Keratinocyte (primary cell): ENCODE data around the gene PPM1D. TPM values are rescaled to one million over a fixed set of nuclear protein-coding genes. Genes with fewer than 3 reads are reported as not detected.

Source experiments
- DNase-seq: peaks from one replicate; pipeline ENCODE4 v3.0.0-alpha.2; 2011; ENCODE audit warnings: low read depth, missing footprints, low spot score
- FAIRE-seq: peaks from 2 replicates; lab custom pipeline; 2011; peaks lifted over from hg19 to GRCh38; lab: Jason Lieb, UNC
- H2AFZ ChIP-seq: 2 replicates; pipeline ENCODE4 v1.6.0; 2012; ENCODE audit warnings: low read length, control low read depth, inconsistent platforms; ENCODE audit not compliant: control insufficient read depth
- H3K27ac ChIP-seq: 2 replicates; pipeline ENCODE4 v1.5.1; 2011; ENCODE audit warnings: low read length; ENCODE audit not compliant: control insufficient read depth, insufficient read depth
- H3K27me3 ChIP-seq: 3 replicates; pipeline ENCODE4 v1.6.0; 2011; ENCODE audit warnings: low read length; ENCODE audit not compliant: control insufficient read depth, insufficient read depth; ENCODE audit errors: extremely low read depth
- H3K36me3 ChIP-seq, 2 experiments: 2 replicates in 1 of 2; 3 replicates in 1 of 2; pipeline ENCODE4 v1.5.1; 2011; ENCODE audit warnings: low read length in 2 of 2, mild to moderate bottlenecking in 1 of 2; ENCODE audit not compliant: control insufficient read depth in 2 of 2, insufficient read depth in 2 of 2; ENCODE audit errors: extremely low read depth in 1 of 2
- H3K4me1 ChIP-seq: 3 replicates; pipeline ENCODE4 v1.5.1; 2011; ENCODE audit warnings: low read length; ENCODE audit not compliant: control insufficient read depth, insufficient read depth; ENCODE audit errors: extremely low read depth
- H3K4me2 ChIP-seq: 3 replicates; pipeline ENCODE4 v1.6.0; 2011; ENCODE audit warnings: low read depth, low read length; ENCODE audit not compliant: control insufficient read depth, insufficient read depth; ENCODE audit errors: extremely low read depth
- H3K4me3 ChIP-seq, 3 experiments: fragments of 200-600 bp in 1 of 3; sonication (generic) in 1 of 3; 2 replicates in 2 of 3; 3 replicates in 1 of 3; pipeline ENCODE4 v1.5.1; 2011 to 2016; ENCODE audit warnings: low read length in 3 of 3, mild to moderate bottlenecking in 3 of 3, control low read depth in 2 of 3, inconsistent platforms in 1 of 3, low read depth in 1 of 3, mixed read lengths in 1 of 3, mixed run types in 1 of 3, moderate library complexity in 1 of 3; ENCODE audit not compliant: control insufficient read depth in 2 of 3, insufficient read depth in 2 of 3; ENCODE audit errors: extremely low read depth in 1 of 3
- H3K79me2 ChIP-seq: 2 replicates; pipeline ENCODE4 v1.6.0; 2012; ENCODE audit warnings: low read length; ENCODE audit not compliant: control insufficient read depth, insufficient read depth
- H3K9ac ChIP-seq: 3 replicates; pipeline ENCODE4 v1.6.0; 2011; ENCODE audit warnings: low read length; ENCODE audit not compliant: control insufficient read depth, insufficient read depth; ENCODE audit errors: extremely low read depth
- H3K9me1 ChIP-seq: 3 replicates; pipeline ENCODE4 v1.6.0; 2011; ENCODE audit warnings: low read length; ENCODE audit not compliant: control insufficient read depth, insufficient read depth; ENCODE audit errors: extremely low read depth
- H3K9me3 ChIP-seq: 2 replicates; pipeline ENCODE4 v1.5.1; 2012; ENCODE audit warnings: low read depth, low read length; ENCODE audit not compliant: control insufficient read depth
- H4K20me1 ChIP-seq: 3 replicates; pipeline ENCODE4 v1.6.0; 2011; ENCODE audit warnings: low read length; ENCODE audit not compliant: control insufficient read depth, insufficient read depth; ENCODE audit errors: extremely low read depth
- EZH2 ChIP-seq: IDR thresholded peaks from one replicate; pipeline ENCODE4 v1.6.1; 2012; ENCODE audit warnings: inconsistent platforms, mild to moderate bottlenecking, low read length, moderate library complexity
- dilution Hi-C: fragments of 300-500 bp; cut with MboI; formaldehyde crosslinking; loops from one replicate; pipeline ENCODE4 v1.7.0; 2020; ENCODE audit warnings: low sequenced_read_pairs; ENCODE audit not compliant: extremely low pct_ligation_motif_present
- polyA plus RNA-seq, 5 experiments: library from polyadenylated mRNA; depleted of rRNA in 3 of 5; stranded (reverse) in 3 of 5; stranded (forward) in 1 of 5; unstranded in 1 of 5; fragments of >200 nt; gene quantifications; 1 replicate in 1 of 5; 2 replicates in 3 of 5; 3 replicates in 1 of 5; pipeline versions ENCODE4 v1.2.1 to v1.2.3, GENCODE V29; 2011 to 2012; ENCODE audit warnings: missing spikeins in 2 of 5, low read depth in 1 of 5, low replicate concordance in 1 of 5
- TF ChIP-seq, protein P1 (sequence below), 3 experiments: IDR thresholded peaks in 1 of 3; conservative IDR thresholded peaks in 1 of 3; optimal IDR thresholded peaks in 1 of 3; 2 replicates in 2 of 3; 3 replicates in 1 of 3; pipeline versions ENCODE3 to v1.5.1; 2011; ENCODE audit warnings: low read length in 3 of 3, mild to moderate bottlenecking in 3 of 3, moderate library complexity in 2 of 3, control low read depth in 1 of 3, inconsistent platforms in 1 of 3; ENCODE audit not compliant: insufficient read depth in 2 of 3; ENCODE audit errors: extremely low read depth in 1 of 3

Gene PPM1D
- polyA plus RNA-seq, 1 donor (not counting 4 experiments of a cell fraction or from before 2014, with no cell fraction given), result 2.9 TPM

DNA sequence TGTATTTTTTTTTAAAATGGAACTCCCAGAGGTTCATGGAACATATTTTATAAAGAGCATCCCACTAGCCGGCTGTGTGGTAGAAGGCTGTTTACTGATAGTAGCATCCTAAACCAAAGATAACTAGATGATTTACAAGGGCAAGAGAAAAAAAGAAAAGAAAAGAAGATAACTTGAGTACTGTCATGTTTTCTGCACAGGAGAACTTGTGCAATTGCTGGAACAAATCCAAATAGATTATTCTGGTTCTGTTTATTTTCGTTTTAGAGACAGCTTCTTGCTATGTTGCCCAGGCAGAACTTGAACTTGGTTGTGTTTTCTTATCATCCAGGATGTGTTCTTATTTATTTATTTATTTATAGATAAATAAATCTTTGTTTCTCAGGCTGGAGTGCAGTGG lies 20.9 kb upstream of the PPM1D start:
- FAIRE-seq, result no peak
- no peak for TF ChIP-seq EZH2
- TF ChIP-seq, protein P1, sequence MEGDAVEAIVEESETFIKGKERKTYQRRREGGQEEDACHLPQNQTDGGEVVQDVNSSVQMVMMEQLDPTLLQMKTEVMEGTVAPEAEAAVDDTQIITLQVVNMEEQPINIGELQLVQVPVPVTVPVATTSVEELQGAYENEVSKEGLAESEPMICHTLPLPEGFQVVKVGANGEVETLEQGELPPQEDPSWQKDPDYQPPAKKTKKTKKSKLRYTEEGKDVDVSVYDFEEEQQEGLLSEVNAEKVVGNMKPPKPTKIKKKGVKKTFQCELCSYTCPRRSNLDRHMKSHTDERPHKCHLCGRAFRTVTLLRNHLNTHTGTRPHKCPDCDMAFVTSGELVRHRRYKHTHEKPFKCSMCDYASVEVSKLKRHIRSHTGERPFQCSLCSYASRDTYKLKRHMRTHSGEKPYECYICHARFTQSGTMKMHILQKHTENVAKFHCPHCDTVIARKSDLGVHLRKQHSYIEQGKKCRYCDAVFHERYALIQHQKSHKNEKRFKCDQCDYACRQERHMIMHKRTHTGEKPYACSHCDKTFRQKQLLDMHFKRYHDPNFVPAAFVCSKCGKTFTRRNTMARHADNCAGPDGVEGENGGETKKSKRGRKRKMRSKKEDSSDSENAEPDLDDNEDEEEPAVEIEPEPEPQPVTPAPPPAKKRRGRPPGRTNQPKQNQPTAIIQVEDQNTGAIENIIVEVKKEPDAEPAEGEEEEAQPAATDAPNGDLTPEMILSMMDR (optimal IDR thresholded peaks at IDR 0.05 in 1 of 3, IDR thresholded peaks at IDR 0.05 in 1 of 3, conservative IDR thresholded peaks at IDR 0.05 in 1 of 3; ENCODE audit: extremely low read depth in 1 of 3, insufficient read depth in 2 of 3, low read length in 3 of 3), result no peak
- dilution Hi-C loops, result no loop called here

DNA sequence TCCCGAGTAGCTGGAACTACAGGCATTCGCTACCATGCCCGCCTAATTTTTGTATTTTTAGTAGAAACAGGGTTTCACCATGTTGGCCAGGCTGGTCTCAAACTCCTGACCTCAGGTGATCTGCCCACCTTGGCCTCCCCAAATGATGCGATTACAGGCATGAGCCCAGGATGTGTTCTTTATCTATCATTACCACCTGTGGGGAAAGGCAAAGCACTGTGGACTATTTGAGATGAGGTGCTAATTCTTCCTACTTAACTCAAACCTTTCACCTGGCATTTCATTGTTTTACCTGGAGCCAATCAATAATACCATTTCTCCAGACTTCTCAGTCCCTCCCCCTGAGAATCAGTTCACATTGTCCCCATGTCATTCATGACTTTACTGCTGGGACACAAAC lies 20.4 kb upstream of the PPM1D start:
- Histone ChIP-seq H4K20me1 (no peaks in the 10 kb centered on the region), H3K36me3 (no peaks in the 10 kb centered on the region), H3K4me3 (no peak overlapping the region), H3K9me3 (no peaks in the 10 kb centered on the region), H3K4me1 (no peaks in the 10 kb centered on the region), H3K9me1 (no peaks in the 10 kb centered on the region), H3K27me3 (no peaks in the 10 kb centered on the region), H2AFZ (no peak overlapping the region), H3K9ac (no peak overlapping the region), H3K4me2 (no peak overlapping the region), H3K79me2 (no peaks in the 10 kb centered on the region), H3K27ac (no peak overlapping the region)
- dilution Hi-C loops, result no loop called here
- FAIRE-seq (no peak), DNase-seq (no peak)
- TF ChIP-seq EZH2, result no peak
- TF ChIP-seq, protein P1 (optimal IDR thresholded peaks at IDR 0.05 in 1 of 3, IDR thresholded peaks at IDR 0.05 in 1 of 3, conservative IDR thresholded peaks at IDR 0.05 in 1 of 3; ENCODE audit: extremely low read depth in 1 of 3, insufficient read depth in 2 of 3, low read length in 3 of 3), result no peak

More for the DNA sequence above, 20.9 kb upstream of the PPM1D start:
- no peak overlapping the region for H3K27ac ChIP-seq
- H4K20me1 ChIP-seq, result no peaks in the 10 kb centered on the region
- no peaks in the 10 kb centered on the region for H3K9me3 ChIP-seq
- no peaks in the 10 kb centered on the region for H3K79me2 ChIP-seq
- H3K9me1 ChIP-seq, result no peaks in the 10 kb centered on the region
- H3K4me2 ChIP-seq, result no peak overlapping the region
- H2AFZ ChIP-seq, result no peak overlapping the region
- DNase-seq, result no peak
- H3K4me1 ChIP-seq, result no peaks in the 10 kb centered on the region
- H3K4me3 ChIP-seq, result no peak overlapping the region
- no peak overlapping the region for H3K9ac ChIP-seq
- no peaks in the 10 kb centered on the region for H3K36me3 ChIP-seq
- H3K27me3 ChIP-seq, result no peaks in the 10 kb centered on the region
